ENCODE measurements around the gene NR6A1. TPM values are rescaled to one million over a fixed set of nuclear protein-coding genes. Genes with fewer than 3 reads are reported as not detected.

The NR6A1 gene
- total and polyA plus RNA-seq, 2 of the 13 experiments (the other 11 are each of a cell fraction or from before 2014, with no cell fraction given), result 28.1 to 31.5 TPM

- no peak overlapping the region for H3K4me3 ChIP-seq (replicated peaks in 1 of 3; ENCODE audit: insufficient read depth in 1 of 3, low read depth in 2 of 3, low read length in 3 of 3)
- no peak overlapping the region for H3K9ac ChIP-seq (ENCODE audit: insufficient read depth, low read depth, low read length)
These were observed 118.9 kb downstream of the NR6A1 start for GRCh38 chr9:124652203-124652602.

GRCh38 chr9:124645274-124645673 lies 125.8 kb downstream of the NR6A1 start:
- BruUV-seq (replicated peaks), result no TSS peak
- no peaks in the 10 kb centered on the region; the same call in 1 of the 2 replicates for H4K20me1 ChIP-seq (ENCODE audit: insufficient read depth, low read length)
- 0 out of 2 replicates have a peak, but pooled peaks cover 6% of the 10 kb centered on the region for H3K9me3 ChIP-seq (ENCODE audit: low read length)
- in situ Hi-C loops (cut with HindIII; ENCODE audit: extremely low pct_ligation_motif_present, low pct_unique_long_range_greater_than_20kb), result no loop called here
- no peak for FAIRE-seq
- no peak overlapping the region for H3K4me2 ChIP-seq (ENCODE audit: low read depth, low read length)
- CTCF ChIA-PET (ENCODE audit: low intra/inter-chr PET ratio, low total read pairs), result no interaction called here
- TF ChIP-seq FOXK1 (CRISPR knock-in tag; IDR thresholded peaks at IDR 0.05; ENCODE audit: borderline replicate concordance, low read depth), result no peak
- TF ChIP-seq PCBP2 (optimal IDR thresholded peaks at IDR 0.05; ENCODE audit: low read depth, low read length, poor library complexity, severe bottlenecking), result no peak
- TF ChIP-seq SCMH1 (CRISPR knock-in tag; IDR thresholded peaks at IDR 0.05; ENCODE audit: borderline replicate concordance), result no peak
- DNase-seq (ENCODE audit: low spot score), result no peak
- no peak overlapping the region for H2AFZ ChIP-seq (ENCODE audit: low read length)
- H3K27ac ChIP-seq (ENCODE audit: extremely low read length, insufficient read depth, low read length), result no peak overlapping the region
- H3K4me1 ChIP-seq (ENCODE audit: insufficient read depth, low read length), result no peaks in the 10 kb centered on the region
- H3K36me3 ChIP-seq (replicated peaks in 1 of 2; ENCODE audit: control insufficient read depth in 1 of 2, insufficient read depth in 2 of 2, low read length in 2 of 2), result no peaks in the 10 kb centered on the region
- H3K9ac ChIP-seq (ENCODE audit: insufficient read depth, low read depth, low read length), result no peak overlapping the region
- intact Hi-C loops (cut with micrococcal nuclease; ENCODE audit: unreplicated experiment), result no loop called here
- H3K79me2 ChIP-seq (ENCODE audit: insufficient read depth, low read length), result peaks cover 30% of the 10 kb centered on the region
- POLR2A ChIA-PET, result no interaction called here
- H3K27me3 ChIP-seq (ENCODE audit: control insufficient read depth in 1 of 2, insufficient read depth in 2 of 2, low read length in 2 of 2), result no peaks in the 10 kb centered on the region
- H3K4me3 ChIP-seq (replicated peaks in 1 of 3; ENCODE audit: insufficient read depth in 1 of 3, low read depth in 2 of 3, low read length in 3 of 3), result no peak overlapping the region
- no peak for ATAC-seq

More at GRCh38 chr9:124652203-124652602, 118.9 kb downstream of the NR6A1 start:
- Histone ChIP-seq H3K27me3 (ENCODE audit: control insufficient read depth in 1 of 2, insufficient read depth in 2 of 2, low read length in 2 of 2) (no peaks in the 10 kb centered on the region), H2AFZ (ENCODE audit: low read length) (no peak overlapping the region), H3K36me3 (replicated peaks in 1 of 2; ENCODE audit: control insufficient read depth in 1 of 2, insufficient read depth in 2 of 2, low read length in 2 of 2) (no peaks in the 10 kb centered on the region), H3K27ac (ENCODE audit: extremely low read length, insufficient read depth, low read length) (no peak overlapping the region), H3K9me3 (ENCODE audit: low read length) (no peaks in the 10 kb centered on the region), H3K4me1 (ENCODE audit: insufficient read depth, low read length) (peaks cover 7% of the 10 kb centered on the region), H3K4me2 (ENCODE audit: low read depth, low read length) (no peak overlapping the region), H4K20me1 (ENCODE audit: insufficient read depth, low read length) (no peaks in the 10 kb centered on the region), H3K79me2 (ENCODE audit: insufficient read depth, low read length) (peaks cover 24% of the 10 kb centered on the region)
- intact Hi-C loops (cut with micrococcal nuclease; ENCODE audit: unreplicated experiment) (no loop called here), in situ Hi-C loops (cut with HindIII; ENCODE audit: extremely low pct_ligation_motif_present, low pct_unique_long_range_greater_than_20kb) (no loop called here)
- no TSS peak for BruUV-seq (replicated peaks)
- POLR2A ChIA-PET, result no interaction called here
- FAIRE-seq, result no peak
- CTCF ChIA-PET (ENCODE audit: low intra/inter-chr PET ratio, low total read pairs), result no interaction called here
- no peak for ATAC-seq
- TF ChIP-seq CHCHD3 (CRISPR knock-in tag; IDR thresholded peaks at IDR 0.05), result no peak
- no peak for TF ChIP-seq ZNF281 (CRISPR knock-in tag; IDR thresholded peaks at IDR 0.05; ENCODE audit: borderline replicate concordance)
- no peak for TF ChIP-seq ZNF253 (CRISPR knock-in tag; IDR thresholded peaks at IDR 0.05; ENCODE audit: borderline replicate concordance)
- whole genome bisulfite sequencing (ENCODE audit: low lambda C conversion rate), result 83% methylated on average over 1 of the region's 1 CpG
- no peak for DNase-seq (ENCODE audit: low spot score)
